GM21526 (cell line): ENCODE results near the gene S100A5.

Experiments used
- ATAC-seq: cut with Tn5 transposase; IDR thresholded peaks from one replicate; pipeline ENCODE4 v1.9.1; 2021; ENCODE audit warnings: moderate library complexity; ENCODE audit not compliant: unreplicated experiment, low FRiP score

Gene S100A5

GRCh38 chr1:153548722-153549688 is 8.3 kb upstream of the S100A5 start, which contains the start of gene S100A3:
Gene S100A3 (minus strand): TSS chr1:153549258. CDS start chr1:153548485, 773 bp downstream.
- ATAC-seq = no peak

- no peak for ATAC-seq
Measured at GRCh38 chr1:153547560-153548551, 7.1 kb upstream of the S100A5 start.

DNA sequence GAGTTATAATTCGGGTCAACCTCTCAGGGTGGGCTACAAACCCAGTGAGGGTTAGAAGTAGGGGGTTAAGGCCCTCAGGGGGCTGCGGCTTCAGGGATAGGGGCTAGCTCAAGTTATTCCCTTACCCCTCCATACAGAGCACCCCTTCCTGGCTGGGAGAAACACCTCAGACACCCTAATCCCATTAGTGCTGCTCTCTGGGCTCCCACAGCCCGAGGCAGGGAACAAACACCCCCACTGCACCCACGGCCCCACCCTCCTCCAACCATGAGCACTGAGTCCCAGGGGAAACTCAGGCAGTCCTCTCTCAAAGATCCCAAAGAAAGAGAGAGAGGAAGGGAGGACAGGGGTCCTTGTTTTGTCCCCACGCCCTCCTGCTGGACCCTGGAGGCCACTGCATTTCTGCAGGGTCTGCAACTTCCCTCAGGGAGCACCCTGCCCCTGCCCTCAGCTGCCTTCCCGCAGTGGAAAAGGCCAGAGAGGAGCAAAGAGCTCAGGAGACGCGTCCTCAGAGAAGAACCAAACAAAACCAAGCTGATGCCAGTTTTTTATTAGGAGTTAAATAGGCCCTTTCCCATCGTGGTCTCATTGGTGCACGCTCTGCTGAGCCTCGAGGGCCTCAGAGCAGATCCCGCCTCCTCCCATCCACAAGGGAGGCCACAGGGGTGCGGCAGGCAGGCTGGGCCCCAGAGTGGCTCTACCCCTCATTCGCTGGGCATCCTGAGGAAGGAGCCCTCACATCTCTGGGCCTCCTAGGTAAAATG is 6.2 kb upstream of the S100A5 start:
- no peak for ATAC-seq

- no peak for ATAC-seq
Measured at GRCh38 chr1:153546371-153546770, 5.6 kb upstream of the S100A5 start.

DNA sequence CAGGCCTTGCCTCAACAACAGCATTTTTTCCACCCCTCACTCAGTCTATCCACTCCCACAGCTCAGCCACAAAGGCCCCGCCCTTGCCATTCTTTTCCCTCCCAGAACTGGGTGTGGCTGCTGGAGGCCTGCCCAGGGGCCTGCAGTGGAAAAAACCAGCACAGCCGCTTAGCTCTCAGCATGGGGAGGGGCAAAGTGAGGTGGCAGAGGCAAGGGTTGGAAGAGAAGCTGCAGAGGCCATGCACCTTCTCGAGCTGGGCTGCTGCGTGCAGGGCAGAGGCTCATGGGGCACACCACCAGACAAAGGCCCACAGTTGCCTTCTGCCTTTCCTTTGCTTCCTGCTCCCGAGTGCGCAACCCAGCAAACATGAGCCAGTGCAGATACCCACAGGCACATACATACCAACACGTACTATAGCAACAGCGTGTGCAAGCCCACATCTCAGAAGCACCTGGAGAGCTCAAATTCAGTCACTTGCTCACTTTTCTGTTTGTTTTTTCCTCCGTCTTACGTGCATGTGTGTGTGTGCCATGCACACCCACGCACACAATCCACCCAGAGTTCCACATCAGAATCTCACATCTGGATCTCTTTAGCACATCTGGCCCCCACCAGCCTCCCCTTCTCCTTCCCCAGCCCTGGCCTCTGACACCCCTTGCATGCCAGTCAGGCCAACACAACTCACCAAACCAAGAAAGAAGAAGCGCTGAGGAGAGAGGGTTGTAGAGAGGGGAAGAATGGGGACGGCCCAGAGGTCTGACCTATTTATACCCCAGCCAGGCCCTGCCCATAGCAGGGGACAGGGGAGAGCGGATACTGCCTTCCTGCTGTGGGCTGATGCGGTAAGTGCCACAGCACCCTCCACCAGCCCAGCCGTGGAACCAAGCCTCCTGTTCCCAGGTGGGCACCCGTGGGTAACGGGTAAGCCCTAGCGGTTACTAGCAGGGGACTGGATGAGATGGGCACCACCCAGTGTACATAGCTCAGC is 4.6 kb upstream of the S100A5 start, which contains the start of gene S100A4:
Gene S100A4 (minus strand): TSS at position 740 of the 989 bp plus-strand sequence. CDS start 1,012 bp downstream, outside the sequence.
- ATAC-seq = no peak

DNA sequence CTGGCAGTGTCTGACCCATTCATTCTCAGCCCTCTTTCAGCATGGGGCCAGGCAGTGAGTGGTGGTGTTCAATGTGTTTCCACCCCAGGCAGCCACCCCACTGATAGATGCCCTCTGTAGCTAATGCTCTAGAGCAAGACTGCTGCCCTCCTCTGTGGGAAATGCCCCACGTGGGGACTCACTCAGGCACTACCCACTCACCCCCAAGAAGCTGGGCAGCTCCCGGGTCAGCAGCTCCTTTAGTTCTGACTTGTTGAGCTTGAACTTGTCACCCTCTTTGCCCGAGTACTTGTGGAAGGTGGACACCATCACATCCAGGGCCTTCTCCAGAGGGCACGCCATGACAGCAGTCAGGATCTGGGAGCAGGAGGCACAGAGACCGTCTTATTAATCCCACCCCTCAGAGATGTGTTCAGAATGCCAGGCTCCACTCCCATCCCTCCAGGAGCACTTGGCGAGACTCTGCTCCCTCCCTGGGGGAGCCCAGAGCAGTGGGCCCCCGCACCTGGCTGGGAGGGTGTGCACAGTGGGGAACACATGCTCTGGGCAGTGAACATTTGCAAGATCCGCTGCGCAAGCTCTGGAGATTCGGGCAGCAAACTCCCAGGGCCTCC is 3.8 kb upstream of the S100A5 start:
- ATAC-seq = no peak

DNA sequence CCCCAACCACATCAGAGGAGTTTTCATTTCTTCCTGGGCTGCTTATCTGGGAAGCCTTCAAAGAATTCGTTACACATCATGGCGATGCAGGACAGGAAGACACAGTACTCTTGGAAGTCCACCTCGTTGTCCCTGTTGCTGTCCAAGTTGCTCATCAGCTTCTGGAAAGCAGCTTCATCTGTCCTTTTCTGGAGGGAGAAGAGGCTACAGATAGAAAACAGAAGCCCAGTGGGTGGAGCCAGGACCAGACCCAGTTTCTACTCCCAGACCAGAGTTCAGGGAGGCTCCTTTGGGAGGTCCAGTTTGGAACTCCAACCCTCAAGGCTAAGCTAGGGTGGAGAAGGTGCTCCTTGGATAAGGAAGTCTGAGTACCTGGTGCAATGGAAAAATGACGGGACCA is 3.0 kb upstream of the S100A5 start:
- no peak for ATAC-seq

- ATAC-seq = no peak
Measured at GRCh38 chr1:153542956-153543711, 2.4 kb upstream of the S100A5 start.

DNA sequence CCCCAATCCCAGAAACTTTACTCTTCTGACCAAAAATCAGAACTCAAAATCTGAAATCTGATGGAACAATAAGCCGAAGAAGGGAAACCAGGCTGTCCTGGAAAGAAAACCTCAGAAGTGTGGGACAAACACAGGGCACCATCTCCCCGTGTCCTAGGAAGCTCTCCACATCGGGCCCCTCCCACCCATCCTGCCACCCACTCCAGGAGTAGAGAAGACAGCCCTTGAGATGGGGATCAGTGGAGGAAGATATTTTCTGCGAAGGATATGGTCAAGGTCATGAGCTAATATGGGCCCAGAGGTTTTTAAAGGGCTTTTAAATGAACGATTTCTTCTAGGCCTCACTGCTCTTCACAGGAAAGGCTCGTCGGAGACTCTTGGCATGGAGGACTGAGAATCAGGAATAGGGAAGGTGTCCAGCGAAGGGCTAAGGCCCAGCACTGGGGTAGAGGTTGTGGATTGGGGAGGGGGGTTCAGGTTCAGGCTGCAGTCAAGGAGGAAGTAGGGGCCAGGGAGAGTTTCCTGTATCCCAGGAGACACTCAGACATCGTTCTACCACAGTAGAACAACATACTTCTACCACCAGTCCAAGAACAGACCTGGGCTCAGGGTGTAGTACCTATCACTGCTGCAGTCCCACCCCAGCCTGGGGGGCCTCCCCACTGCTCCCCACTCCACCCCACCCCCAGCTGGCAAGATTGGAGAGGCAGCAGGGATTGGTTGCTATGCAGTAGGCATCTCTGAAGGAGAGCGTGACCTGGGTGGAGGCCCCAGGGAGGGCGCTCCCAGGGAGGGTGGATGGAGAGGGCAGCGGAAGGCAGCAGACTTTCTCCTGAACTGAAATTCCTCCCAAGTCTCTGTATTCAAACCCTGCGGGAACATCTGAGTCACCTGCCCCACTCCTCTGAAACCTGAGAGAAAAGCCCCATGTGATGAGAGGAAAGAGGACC is 1.2 kb upstream of the S100A5 start:
- no peak for ATAC-seq

GRCh38 chr1:153539395-153540093 is 1.2 kb downstream of the S100A5 start:
- ATAC-seq = no peak

GRCh38 chr1:153538315-153538821 is 2.4 kb downstream of the S100A5 start:
- ATAC-seq = no peak

DNA sequence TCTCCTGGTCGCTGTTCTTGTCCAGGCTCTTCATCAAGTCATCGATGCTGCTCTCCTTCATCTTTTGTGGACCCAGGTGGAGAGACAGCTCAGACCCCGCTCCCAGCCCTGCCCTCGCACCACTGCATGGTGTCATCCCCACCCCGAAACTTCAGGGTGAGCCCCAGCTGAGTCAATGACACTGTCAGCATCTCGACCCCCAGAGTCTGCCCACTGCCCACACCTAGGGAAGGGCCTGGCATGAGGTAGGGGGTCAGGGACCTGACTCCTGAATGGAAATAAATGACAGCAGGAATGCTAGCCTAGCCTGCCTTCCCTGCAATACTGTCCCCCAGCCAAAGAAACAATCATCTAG is 3.4 kb downstream of the S100A5 start:
- ATAC-seq = no peak

DNA sequence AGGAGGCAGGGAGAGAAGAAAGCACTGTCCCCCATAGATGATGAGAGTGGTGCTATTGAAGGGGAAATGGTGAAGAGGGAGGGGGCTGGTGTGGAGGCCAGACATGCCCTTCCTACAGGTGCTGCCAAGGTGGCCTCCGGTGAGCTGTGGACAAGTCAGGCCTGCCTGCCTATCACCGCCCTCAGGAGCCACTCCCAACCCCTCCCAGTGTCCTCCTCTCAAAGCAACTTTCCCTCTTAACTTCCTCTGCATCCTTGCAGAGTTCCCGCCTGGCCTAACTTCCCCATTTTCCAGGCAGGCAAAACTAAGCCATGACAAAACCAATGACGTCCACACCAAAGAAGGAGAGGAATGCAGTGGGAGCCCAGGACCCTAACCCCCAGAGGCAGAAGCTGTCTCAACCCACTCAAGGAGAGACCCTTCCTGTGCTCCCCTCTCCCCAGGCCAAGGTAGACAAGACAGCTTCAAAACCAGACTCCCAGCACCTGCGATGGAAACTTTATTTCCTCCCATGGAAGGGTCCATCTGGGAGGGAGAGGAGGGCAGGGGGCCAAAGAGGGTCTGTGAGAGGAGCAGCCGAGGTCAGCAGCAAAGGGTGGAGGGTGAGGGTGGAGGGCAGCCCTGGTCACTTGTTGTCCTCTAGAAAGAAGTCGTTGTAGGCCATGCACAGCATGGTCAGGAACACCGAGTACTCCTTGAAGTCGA is 3.9 kb downstream of the S100A5 start:
- ATAC-seq = no peak

- no peak for ATAC-seq
Measured at GRCh38 chr1:153536012-153536670, 4.6 kb downstream of the S100A5 start.
